SK-N-SH (cell line): ENCODE results near the gene HNRNPL.

Experiments used
- ELF1 ChIP-seq: IDR thresholded peaks from 2 replicates; pipeline ENCODE4 v1.4.0; 2012
- EP300 ChIP-seq, 2 experiments: IDR thresholded peaks; 2 replicates each; pipeline versions ENCODE4 v1.4.0 to v1.6.1; 2012; ENCODE audit warnings: borderline replicate concordance in 1 of 2, low read depth in 1 of 2, low read length in 1 of 2
- MAX ChIP-seq: IDR thresholded peaks from 2 replicates; pipeline ENCODE4 v1.4.0; 2012; ENCODE audit warnings: low read depth
- POLR2AphosphoS5 ChIP-seq: IDR thresholded peaks from 2 replicates; pipeline ENCODE4 v1.6.1; 2012; ENCODE audit warnings: low read depth, low read length
- SIN3A ChIP-seq: IDR thresholded peaks from 2 replicates; pipeline ENCODE4 v1.6.1; 2012; ENCODE audit warnings: low read depth, mild to moderate bottlenecking, low read length, moderate library complexity, borderline replicate concordance
- SMC3 ChIP-seq: IDR thresholded peaks from 2 replicates; pipeline ENCODE4 v1.6.1; 2012; ENCODE audit warnings: low read depth, low read length, improper control_type of control experiment
- TF ChIP-seq, protein P1 (sequence below): fragments of 200-600 bp; sonication (generic); IDR thresholded peaks from 2 replicates; pipeline ENCODE4 v1.6.1; 2017; ENCODE audit warnings: antibody characterized with exemption, mild to moderate bottlenecking, moderate library complexity

GRCh38 chr19:38845374-38846024, 4.3 kb downstream of the HNRNPL start:
- TF ChIP-seq, protein P1, sequence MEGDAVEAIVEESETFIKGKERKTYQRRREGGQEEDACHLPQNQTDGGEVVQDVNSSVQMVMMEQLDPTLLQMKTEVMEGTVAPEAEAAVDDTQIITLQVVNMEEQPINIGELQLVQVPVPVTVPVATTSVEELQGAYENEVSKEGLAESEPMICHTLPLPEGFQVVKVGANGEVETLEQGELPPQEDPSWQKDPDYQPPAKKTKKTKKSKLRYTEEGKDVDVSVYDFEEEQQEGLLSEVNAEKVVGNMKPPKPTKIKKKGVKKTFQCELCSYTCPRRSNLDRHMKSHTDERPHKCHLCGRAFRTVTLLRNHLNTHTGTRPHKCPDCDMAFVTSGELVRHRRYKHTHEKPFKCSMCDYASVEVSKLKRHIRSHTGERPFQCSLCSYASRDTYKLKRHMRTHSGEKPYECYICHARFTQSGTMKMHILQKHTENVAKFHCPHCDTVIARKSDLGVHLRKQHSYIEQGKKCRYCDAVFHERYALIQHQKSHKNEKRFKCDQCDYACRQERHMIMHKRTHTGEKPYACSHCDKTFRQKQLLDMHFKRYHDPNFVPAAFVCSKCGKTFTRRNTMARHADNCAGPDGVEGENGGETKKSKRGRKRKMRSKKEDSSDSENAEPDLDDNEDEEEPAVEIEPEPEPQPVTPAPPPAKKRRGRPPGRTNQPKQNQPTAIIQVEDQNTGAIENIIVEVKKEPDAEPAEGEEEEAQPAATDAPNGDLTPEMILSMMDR: no peak
- TF ChIP-seq POLR2AphosphoS5: no peak
- no peak for TF ChIP-seq ELF1
- TF ChIP-seq MAX: no peak
- no peak for TF ChIP-seq SIN3A
- no peak for TF ChIP-seq EP300 (IDR thresholded peaks at IDR 0.05; ENCODE audit: borderline replicate concordance in 1 of 2, low read depth in 1 of 2, low read length in 1 of 2)
- no peak for TF ChIP-seq SMC3
